Endothelial cell (in vitro differentiated cells): ENCODE data around the gene ZNF423. TPM values are rescaled to one million over a fixed set of nuclear protein-coding genes. Genes with fewer than 3 reads are reported as not detected.

ENCODE experiments used
- DNase-seq: peaks from one replicate; pipeline ENCODE4 v3.0.0; 2021; ENCODE audit warnings: low spot score
- H3K27ac Mint-ChIP-seq: one replicate; pipeline ENCODE4 v1.8.0; 2021; ENCODE audit warnings: mixed read lengths, inconsistent platforms; ENCODE audit not compliant: unreplicated experiment
- H3K27me3 Mint-ChIP-seq: one replicate; pipeline ENCODE4 v1.8.0; 2021; ENCODE audit warnings: mild to moderate bottlenecking, moderate library complexity, mixed read lengths, inconsistent platforms; ENCODE audit not compliant: unreplicated experiment
- H3K36me3 Mint-ChIP-seq: one replicate; pipeline ENCODE4 v1.8.0; 2021; ENCODE audit warnings: mild to moderate bottlenecking, low read depth, mixed read lengths, inconsistent platforms; ENCODE audit not compliant: unreplicated experiment
- H3K4me1 Mint-ChIP-seq: one replicate; pipeline ENCODE4 v1.8.0; 2021; ENCODE audit warnings: mild to moderate bottlenecking, mixed read lengths, inconsistent platforms; ENCODE audit not compliant: unreplicated experiment
- H3K4me3 Mint-ChIP-seq: one replicate; pipeline ENCODE4 v1.8.0; 2021; ENCODE audit warnings: mild to moderate bottlenecking, mixed read lengths, inconsistent platforms; ENCODE audit not compliant: unreplicated experiment
- H3K9me3 Mint-ChIP-seq: one replicate; pipeline ENCODE4 v1.8.0; 2021; ENCODE audit warnings: mixed read lengths, inconsistent platforms; ENCODE audit not compliant: unreplicated experiment
- total RNA-seq: library from RNA; stranded (reverse); fragmentation: NEBNext Ultra II Directional; extraction: Animal tissue kit (Norgen Biotek cat#: 25700); gene quantifications from one replicate; pipeline ENCODE4 v1.2.1, GENCODE V29; 2021; ENCODE audit not compliant: unreplicated experiment
- TF ChIP-seq, protein P1 (sequence below): fragments of 200-600 bp; sonication (generic); IDR thresholded peaks from one replicate; pipeline ENCODE4 v1.5.0; 2021; ENCODE audit warnings: antibody characterized with exemption; ENCODE audit not compliant: unreplicated experiment

The ZNF423 gene
- total RNA-seq, 1 donor from 2014 or later, result 44.8 TPM

DNA sequence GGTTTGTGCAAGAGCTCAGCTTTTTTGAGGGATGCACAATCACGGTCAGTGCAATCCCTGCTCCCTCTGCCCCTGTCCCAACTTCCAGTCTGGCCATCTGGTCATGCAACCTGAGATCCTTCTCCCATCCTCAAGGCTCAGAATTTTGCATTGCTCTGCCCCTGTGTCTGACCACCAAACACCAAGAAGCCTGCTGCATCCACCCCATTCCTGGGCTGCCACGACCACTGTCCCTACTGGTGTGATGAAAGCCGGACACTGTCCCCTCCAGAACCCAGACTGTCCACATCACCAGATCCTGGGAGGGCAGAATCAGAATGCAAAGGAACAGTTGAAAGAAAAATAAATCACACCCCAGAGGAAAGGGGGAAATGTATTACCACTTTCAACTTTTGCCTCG lies 251.3 kb downstream of the ZNF423 start:
- peaks cover 22% of the 10 kb centered on the region for H3K4me1 Mint-ChIP-seq
- H3K4me3 Mint-ChIP-seq, result no peak overlapping the region
- peaks cover 5% of the 10 kb centered on the region for H3K27me3 Mint-ChIP-seq

DNA sequence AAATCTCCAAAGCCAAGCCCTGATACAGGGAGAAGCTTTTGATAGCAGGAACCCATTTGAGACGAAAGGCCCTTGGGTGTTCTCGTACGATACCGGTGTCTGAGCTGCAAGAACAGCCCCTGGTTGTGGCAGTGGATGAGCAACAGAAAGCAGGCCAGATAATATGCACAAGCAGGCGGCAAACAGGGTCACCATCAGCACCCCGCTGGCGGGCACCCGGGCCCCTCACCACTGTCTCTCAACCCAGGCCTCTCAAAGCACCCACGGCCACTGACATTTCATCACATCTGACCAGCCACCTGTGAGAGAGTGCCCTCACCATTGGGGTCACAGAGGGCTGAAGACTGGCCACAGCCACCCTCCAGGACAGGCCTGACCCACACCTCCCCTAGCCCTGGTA lies 252.0 kb downstream of the ZNF423 start:
- Mint-ChIP-seq H3K36me3 (no peaks in the 10 kb centered on the region), H3K4me1 (peaks cover 22% of the 10 kb centered on the region), H3K9me3 (no peaks in the 10 kb centered on the region), H3K27ac (no peak overlapping the region), H3K27me3 (peaks cover 7% of the 10 kb centered on the region), H3K4me3 (no peak overlapping the region)
- TF ChIP-seq, protein P1, sequence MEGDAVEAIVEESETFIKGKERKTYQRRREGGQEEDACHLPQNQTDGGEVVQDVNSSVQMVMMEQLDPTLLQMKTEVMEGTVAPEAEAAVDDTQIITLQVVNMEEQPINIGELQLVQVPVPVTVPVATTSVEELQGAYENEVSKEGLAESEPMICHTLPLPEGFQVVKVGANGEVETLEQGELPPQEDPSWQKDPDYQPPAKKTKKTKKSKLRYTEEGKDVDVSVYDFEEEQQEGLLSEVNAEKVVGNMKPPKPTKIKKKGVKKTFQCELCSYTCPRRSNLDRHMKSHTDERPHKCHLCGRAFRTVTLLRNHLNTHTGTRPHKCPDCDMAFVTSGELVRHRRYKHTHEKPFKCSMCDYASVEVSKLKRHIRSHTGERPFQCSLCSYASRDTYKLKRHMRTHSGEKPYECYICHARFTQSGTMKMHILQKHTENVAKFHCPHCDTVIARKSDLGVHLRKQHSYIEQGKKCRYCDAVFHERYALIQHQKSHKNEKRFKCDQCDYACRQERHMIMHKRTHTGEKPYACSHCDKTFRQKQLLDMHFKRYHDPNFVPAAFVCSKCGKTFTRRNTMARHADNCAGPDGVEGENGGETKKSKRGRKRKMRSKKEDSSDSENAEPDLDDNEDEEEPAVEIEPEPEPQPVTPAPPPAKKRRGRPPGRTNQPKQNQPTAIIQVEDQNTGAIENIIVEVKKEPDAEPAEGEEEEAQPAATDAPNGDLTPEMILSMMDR, result no peak
- no peak for DNase-seq

More for the DNA sequence above, 251.3 kb downstream of the ZNF423 start:
- DNase-seq, result no peak
- H3K36me3 Mint-ChIP-seq, result no peaks in the 10 kb centered on the region
- TF ChIP-seq, protein P1, result no peak
- H3K27ac Mint-ChIP-seq, result no peak overlapping the region
- H3K9me3 Mint-ChIP-seq, result no peaks in the 10 kb centered on the region

DNA sequence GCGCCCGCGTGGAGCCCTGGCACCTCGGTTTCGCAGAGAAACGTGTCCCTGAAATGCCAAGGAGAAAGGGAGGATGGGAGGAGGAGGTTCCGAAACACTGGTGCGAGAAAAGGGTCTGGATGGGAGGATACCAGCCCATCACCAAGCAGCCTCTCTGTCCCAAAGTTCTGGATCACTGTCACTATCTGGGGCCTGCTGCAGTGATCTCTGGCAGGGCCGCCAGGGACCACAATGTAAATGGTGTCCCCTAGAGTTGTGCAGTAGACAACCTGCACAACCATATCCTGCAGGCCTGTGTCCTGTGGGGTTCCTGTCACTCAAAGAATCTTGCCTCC lies 253.0 kb downstream of the ZNF423 start:
- peaks cover 25% of the 10 kb centered on the region for H3K4me1 Mint-ChIP-seq
- TF ChIP-seq, protein P1, result no peak
- no peak overlapping the region for H3K27ac Mint-ChIP-seq
- no peak for DNase-seq
- no peaks in the 10 kb centered on the region for H3K36me3 Mint-ChIP-seq
- H3K27me3 Mint-ChIP-seq, result peaks cover 7% of the 10 kb centered on the region
- no peaks in the 10 kb centered on the region for H3K9me3 Mint-ChIP-seq
- no peak overlapping the region for H3K4me3 Mint-ChIP-seq

DNA sequence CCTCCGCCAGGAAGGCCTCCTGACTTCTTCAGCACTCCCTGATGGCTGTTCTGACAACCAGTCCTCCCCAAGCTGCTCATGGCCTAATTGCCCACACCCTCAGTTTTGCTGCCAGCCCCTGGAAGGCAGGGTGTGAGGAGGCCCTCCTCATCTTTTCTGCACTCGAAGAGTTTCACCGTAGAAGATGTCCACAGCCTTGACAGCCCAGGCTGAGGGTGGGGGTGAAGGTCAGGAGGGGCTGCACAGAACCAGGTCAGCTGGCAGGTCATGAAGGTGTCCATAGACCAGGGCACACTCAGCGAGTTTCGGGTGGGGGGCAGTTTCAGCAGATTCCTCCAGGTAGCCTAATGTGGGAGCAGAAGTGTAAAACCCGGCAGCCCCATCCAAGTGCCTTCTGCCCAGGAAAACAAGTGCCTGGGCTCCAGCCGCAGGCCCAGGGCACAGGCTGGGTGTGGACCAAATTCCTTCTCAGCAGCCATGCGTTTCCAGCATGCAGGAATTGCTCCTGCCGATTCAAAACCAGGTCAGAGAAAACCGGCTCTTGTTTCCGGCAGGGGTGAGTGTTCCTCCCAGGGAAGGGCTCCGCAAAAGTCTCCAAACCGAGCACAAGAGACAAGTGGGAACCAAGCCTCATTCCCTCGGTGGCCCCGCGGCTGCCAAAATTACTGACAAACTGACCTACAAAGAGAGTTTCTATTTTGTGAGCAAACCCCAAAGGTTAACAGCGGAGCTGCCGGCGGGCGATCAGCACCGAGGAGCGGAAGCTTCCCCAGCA lies 253.5 kb downstream of the ZNF423 start:
- DNase-seq, result no peak
- TF ChIP-seq, protein P1, result no peak
- H3K27ac Mint-ChIP-seq, result no peak overlapping the region
- H3K4me3 Mint-ChIP-seq, result no peak overlapping the region
- no peaks in the 10 kb centered on the region for H3K36me3 Mint-ChIP-seq
- peaks cover 28% of the 10 kb centered on the region for H3K4me1 Mint-ChIP-seq
- H3K27me3 Mint-ChIP-seq, result peaks cover 7% of the 10 kb centered on the region
- no peaks in the 10 kb centered on the region for H3K9me3 Mint-ChIP-seq

DNA sequence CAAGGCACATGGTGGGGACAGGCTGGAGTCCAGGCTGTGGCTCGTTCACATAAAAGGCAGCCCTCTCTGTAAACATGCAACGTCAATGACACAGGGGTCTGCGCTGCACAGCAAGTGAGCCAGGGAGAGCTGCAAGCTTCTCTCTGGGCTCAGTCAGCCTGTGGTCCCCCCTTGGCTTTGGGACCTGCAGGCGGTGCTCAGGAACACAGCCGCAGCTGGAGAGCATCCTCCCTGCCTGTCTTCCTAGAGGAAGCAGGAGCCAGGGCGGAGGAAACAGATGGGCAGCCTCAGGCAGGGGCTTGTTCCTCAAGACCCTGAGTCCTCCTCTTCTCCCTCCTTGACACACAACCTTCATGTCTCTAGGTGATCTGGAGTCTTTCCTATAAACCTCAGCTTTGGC lies 254.3 kb downstream of the ZNF423 start:
- TF ChIP-seq, protein P1, result no peak
- H3K27ac Mint-ChIP-seq, result no peak overlapping the region
- H3K27me3 Mint-ChIP-seq, result peaks cover 7% of the 10 kb centered on the region
- peak; percentile 50 for DNase-seq
- peaks cover 29% of the 10 kb centered on the region for H3K4me1 Mint-ChIP-seq
- no peaks in the 10 kb centered on the region for H3K36me3 Mint-ChIP-seq
- no peak overlapping the region for H3K4me3 Mint-ChIP-seq
- no peaks in the 10 kb centered on the region for H3K9me3 Mint-ChIP-seq
